RPMI8226 (cell line): ENCODE measurements around the gene ASB13.
A peak's percentile ranks its signal among the peaks of the same experiment; 100 is the strongest.

ENCODE experiments used
- DNase-seq: peaks from one replicate; pipeline ENCODE4 v3.0.0-alpha.2; 2015

ASB13 gene

DNA sequence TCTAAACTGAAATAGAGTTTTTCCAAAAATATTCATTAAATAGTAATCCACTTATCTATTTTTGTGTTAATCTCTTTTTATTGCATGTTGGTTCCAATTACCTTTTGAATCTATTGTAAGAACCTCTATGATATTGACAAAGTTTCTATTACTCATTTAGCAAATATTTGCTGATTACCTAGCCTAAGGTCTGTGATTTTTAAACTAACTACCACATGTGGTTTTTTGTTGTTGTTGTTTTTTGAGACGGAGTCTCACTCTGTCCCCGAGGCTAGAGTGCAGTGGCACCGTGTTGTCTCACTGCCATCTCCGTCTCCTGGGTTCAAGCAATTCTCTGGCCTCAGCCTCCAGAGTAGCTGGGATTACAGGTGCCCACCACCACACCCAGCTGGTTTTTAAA, 2.0 kb upstream of the ASB13 start:
- DNase-seq = no peak

DNA sequence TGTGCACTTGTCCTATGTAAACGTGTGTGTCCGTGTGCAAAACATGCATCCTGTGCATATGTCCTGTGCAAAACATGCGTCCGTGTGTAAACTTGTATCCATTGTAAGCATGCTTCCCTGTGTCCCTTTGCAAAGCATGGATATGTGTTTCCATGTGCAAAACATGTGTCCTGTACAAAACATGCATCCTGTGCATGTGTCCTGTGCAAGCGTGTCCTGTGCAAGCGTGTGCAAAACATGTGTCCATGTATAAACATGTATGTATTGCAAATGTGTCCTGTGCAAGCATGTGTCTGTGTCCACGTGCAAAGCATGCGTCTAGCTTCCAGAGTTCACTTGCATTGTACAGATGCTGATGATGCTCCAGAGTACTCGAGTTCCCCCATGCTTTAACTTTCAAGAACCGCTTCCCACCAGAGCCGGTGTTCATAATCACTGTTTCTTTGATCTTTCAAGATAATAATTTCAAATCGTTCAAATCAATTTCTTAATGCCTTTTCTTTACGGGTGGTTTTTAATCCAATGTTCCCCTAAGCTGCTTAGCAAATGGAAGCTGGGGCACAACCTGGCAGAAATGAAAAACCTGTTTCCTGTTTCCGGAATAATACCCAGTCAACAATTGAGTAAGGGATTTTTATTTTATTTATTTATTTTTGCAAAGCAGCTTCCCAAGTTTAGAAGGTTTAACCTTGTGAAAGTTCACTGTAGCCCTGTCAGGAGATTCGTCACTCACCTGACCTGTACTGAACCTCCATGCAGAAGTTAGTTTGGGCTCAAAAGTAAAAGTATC, 641 bp upstream of the ASB13 start:
- no peak for DNase-seq

DNA sequence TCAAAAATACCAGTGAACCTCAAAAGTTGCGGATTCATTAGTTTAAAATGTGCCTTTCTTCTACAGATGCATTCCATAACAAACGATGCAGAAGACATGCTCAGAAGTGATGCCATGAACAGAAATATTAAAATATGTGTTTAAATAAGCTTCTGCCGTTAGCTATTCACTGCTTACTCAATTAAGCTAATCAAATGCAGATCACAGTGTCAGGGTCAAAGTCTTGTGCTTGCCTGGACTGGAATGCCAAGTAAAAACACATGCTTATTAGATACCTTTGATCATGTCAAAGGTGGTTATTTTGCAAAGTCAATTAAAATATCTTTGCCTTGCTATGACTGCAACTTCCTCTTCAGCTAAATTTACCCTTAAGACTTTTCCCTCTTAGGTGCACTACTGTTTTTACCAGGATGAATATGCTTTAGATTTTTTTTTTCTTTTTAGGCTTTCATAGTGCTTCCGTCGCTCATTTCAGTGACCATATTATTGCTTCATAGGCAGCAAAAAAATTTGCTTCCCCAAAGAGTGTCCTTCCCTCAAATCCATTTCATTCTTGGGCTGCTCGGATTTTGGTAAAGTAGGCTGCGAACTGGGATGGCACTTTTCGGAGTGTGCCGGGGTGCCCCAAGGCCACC, 905 bp downstream of the ASB13 start:
- no peak for DNase-seq

DNA sequence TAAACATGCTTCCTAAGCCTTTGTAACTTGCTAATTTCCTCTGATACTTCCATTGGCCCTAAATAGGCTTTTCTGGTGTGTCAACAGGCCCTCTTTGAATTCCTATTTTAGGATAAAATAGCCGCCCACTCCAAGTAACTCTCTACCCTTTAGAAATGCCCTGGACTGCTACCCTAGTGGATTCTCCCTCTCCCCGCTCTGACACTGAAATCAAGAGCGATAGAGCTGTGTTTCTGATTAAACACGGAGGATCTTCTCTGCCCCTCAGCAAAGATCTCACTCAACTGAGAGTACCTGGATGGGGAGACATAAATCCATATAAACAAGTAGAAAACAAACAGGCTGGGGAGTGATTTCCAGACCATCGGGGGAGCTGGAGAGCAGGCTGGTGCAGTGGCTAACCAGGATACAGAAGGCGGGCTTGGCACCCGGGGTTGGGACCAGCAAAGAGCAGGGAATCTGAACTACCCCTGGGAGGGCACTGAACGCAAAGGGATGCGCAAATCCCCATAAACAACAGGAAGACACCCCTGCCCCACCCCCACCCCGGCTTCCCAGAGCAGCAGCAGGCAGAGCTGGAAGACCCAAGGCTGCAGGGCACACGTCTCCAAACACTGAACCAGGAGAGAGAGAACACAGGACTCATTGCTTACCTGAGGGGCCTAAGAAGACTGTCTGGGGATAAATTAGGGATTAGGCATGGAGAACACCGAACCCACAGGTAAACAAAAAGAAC, 2.5 kb downstream of the ASB13 start:
- no peak for DNase-seq

DNA sequence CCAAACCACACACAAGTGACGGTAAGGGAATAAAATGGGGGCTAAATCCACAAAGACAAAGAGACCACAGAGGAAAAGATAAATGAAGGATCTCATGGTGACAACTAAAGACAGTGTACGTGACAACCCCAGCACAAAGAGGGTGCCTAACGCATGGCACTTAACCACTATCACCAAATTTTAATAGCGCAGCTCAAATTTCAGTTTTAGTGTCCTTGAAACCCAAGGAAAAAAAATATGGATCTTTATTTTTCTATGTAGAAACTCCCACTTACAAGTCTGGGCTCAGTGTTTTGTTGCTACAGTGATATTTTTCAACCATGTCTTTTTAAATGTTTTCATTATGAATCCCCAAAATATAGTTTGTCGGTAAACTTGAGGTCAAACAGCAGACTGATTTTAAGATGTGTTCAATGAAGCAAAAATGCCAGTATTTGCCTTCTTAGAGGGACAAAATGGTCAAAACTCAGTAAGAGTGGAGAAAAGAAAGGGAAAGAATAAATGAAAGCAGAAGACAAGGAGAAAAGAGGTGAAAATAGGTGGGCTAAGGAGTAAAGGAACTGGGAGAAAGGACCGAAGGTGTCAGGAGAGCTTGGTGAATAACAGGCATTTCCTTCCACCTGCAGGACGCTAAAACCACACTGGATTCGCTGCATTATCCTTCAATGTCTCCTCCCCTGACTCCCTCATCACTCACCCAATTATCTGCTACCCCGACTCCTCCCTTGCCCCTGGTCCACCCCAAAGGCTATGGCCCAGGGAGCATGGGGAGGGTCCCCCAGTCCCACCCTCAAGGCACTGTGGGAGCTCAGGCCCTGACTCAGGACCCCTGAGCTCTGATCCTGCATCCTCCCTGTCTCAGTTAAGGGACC, 3.5 kb downstream of the ASB13 start:
- no peak for DNase-seq

DNA sequence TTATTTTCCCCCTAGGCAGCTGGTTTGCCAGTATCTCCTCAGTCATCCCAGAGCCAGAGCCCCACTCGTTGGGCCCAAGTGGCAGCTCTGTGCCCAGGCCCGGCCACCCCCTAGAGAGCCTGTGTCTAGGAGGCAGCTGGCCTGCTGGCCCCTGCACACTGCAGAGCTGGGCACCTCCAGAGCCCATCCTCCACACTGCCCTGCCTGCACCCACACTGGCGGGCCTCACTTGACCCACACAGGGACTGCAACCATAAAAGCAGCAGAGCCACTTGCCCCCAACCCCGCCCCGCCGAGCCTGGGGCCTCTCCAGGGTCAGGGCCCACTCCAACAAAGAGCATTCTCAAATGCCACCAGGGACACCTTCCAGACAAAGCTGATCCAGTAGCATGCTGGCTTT, 5.4 kb downstream of the ASB13 start:
- DNase-seq = no peak

DNA sequence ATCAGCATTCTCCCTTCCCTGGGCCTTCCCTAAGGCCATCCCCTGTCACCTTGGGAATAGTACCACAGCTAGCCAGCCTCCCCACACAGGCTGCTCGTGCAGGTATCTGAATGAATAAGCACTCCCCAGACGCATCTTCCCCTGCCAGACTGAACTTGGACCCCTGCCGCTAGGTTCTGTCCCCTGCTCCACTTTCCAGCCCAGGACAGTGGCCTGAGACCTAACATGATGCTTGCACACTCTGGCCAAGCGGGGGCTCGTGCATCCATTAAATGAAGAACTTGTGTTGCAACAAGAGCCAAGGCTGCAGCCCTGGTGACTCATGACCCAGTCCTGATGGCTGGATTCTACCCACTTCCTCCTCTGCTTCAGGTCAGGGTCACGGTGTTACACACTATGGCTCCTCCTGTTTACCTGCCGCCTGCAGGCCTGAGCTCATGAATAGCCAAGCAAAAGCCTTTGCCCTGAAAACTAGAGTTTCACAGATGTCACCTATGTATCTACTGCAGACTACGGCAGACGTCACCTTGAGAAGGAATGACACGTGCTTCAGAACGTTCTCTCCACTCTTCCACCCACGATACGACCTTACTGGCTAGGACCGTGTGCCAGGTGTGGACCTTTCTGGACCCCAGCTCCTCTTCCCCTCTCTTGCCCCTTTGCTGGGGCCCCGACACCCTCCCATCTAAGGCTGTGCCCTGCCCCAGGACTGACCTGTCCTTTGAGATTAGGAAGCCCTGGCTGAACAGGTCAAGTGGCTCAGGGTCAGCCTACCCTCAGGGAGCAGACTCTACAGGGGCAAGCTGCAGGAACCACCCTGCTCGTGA, 6.5 kb downstream of the ASB13 start:
- DNase-seq = peak; percentile 51

DNA sequence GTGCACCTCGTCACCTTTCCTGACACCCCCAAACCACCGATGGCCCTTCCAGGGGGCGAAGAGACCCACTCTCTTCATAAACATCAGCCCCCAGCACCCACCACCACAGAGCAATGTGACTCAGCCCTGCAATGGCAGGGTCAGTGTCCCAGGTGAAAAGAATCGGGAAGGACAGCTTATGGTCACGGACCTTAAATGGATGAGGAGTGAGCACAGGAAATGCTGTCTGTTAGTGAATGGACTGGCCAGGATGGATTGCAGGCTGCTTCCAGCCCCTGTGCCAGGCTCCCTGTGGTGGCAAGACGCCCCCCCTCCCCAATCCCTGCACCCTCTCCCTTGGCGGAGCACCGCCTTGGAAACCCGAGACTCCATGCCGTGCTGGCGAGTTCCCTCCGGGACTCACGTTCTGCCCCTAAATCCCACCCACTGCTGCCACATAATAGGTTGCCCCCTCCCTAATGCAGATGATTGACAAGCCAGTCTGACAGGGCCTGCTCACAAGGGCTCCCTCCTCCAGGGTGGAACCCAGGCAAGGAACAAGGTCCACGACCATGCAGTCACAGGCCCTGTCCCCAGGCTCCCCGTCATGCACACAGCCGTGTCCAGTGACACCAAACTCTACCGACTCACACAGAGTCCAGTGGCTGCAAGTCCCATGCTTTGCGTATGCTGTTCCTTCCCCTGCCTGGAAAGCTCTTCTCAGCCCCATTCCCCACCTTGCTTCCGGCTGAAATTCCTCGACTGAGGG, 7.3 kb downstream of the ASB13 start:
- DNase-seq = no peak

DNA sequence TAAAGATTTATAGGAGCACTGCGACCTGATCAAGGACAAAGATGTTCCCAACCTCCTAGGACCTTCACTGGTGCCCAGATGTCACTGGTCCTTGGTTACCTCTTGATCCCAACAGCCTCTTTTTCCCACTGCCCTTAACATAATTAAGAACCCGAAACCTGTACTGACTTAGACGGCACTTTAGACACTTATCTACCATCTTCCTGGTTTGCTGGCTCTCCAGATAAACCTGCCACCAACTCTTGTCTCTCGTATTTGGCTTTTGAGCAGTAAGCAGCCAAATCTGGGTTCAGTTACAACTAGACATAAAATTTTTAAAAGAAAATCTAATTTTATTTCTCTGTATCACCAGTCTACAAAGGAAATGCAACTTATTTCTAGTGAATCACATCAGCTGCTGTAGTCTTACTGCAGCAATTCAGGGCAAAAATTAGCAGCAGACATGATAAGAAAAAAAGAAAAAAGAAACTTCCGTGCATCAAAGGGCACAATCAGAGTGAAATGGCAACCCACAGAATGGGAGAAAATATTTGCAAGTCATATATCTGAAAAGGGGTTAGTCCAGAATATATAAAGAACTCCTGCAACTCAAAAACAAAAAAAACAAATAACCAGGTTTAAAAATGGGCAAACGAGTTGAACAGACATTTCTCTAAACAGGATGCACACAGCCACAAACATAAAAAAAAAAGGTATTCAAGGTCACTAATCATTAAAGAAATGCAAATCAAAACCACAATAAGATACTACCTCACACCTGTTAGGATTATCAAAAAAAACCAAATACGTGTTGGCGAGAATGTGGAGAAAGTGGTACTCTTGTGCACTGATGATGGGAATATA, 9.4 kb downstream of the ASB13 start:
- no peak for DNase-seq

DNA sequence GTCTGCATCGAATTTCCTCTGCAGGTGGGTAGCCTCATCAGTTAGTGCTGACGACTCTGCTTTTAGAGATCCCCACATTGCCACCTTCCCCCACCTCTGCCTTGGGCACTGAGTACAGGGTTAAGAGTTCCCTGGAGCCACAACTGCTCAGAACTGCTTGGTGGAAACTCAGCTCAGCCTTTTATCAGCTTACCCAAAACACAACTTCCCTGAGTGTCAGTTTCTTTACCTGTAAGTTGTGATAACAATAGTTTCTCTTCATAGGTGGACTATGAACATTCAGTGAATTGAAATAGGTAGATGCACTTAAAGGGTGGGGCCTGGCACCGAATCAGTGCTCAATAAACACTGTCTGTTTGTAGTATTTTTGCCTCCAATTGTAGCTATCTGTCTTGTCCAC, 11.3 kb downstream of the ASB13 start:
- DNase-seq = peak; percentile 95

DNA sequence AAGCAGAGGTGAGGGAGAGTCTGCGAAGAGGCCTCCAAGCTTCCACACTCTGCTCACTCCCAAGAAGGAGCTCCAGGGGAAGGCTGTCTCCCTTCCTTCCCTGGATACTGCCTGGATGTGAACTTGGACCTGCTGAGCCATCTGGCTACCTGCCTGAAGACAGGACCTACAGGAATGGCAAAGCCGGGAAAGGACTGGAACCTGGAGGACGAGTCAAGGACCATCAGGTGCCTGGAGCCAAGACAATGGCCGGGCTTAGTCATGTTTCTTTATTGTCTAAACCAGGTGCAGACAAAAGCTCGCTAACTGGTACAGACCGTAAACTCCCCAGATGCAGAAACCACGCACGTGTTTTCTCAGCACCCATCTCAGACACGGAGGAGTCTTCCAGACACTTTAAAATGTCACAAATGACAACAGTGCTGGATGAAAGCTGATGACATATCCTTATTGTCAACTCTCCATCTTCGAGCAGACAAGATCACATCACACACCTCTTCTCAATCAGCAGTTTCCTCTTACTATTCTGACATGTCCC, 12.1 kb downstream of the ASB13 start:
- DNase-seq = peak; percentile 69

DNA sequence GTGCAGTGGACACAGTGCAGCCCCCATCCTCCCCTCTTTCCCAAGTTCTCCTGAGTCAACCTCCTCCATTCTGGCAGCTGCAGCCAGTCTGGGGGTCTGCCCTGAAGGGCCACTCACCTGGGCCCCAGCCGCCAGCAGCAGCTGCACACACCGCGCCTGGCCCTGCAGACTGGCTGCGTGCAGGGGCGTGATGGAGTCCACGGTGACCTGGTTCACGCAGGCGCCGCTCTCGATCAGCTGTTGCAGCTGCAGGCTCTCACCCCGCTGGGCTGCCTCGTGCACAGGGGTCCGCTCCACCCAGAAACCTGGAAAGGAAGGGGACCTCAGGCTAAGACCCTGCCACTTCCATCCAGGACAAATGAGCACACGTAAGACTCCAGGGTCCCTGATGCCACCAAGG, 13.6 kb downstream of the ASB13 start:
- no peak for DNase-seq

DNA sequence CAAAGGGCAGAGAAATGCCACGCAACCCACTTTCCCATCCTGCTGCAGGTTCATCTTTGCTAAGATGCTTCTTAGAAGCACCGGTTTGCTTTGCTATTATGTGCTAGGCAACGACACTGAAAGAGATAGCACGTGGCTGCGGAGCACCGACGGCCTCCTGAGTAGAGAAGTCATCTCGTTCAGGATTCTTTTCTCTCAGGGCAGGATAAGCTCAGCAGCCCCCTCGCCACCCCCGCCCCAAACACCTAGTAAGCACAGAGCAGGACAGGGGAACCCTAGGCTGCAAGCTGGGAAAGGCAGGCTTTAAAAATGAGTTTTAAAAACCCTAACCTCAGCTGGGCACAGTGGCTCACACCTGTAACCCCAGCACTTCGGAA, 15.0 kb downstream of the ASB13 start:
- no peak for DNase-seq

DNA sequence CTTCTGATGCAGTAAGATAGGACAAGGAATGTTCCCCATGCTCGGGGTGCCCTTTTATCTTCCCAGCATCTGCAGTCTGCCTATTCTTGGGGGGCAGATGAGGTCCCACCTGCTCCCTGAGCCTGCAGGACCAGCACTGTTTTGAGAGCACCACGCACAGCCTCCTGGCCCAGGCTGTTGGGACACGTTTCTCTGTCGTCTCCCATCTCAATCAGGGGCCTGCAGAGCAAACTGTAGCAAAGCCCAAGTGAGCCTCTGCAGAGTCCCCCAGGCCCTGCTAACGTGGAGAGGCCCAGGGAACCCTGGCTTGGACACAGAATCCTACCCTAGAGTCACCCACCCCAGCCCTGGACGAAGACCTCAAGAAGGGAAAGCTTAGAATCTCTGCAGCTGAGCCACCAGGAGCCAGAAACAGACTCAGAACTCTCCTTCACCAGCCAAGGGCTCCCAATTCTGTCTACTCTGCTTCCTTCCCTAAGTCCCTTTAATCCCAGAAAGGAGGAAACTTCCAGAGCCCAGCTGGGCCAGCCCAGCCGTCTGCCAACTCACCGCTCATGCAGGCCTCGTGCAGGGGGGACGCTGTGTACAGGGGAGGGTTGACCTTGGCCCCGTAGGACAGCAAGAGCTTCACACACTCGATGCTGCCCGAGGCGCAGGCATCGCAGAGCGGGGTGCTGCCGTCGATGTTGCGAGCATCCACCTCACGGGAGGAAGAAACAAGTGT, 15.6 kb downstream of the ASB13 start:
- no peak for DNase-seq

DNA sequence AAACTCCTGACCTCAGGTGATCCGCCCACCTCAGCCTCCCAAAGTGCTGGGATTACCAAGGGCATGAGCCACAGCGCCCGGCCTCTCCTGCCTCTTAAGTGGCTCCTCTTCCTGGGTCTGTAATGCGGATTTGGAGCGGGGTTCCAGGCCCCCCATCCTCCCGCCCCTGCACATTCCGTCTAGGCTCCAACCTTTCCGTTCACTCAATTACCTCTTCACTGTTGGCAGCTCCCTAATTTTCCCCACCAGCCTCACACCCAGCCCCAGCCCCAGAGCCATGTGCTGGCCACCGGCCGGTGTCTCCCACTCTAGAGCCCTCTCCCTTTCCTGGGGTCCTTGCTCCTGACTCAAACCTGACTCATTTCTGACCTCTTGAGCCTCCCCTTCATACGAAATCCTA, 16.6 kb downstream of the ASB13 start:
- no peak for DNase-seq

DNA sequence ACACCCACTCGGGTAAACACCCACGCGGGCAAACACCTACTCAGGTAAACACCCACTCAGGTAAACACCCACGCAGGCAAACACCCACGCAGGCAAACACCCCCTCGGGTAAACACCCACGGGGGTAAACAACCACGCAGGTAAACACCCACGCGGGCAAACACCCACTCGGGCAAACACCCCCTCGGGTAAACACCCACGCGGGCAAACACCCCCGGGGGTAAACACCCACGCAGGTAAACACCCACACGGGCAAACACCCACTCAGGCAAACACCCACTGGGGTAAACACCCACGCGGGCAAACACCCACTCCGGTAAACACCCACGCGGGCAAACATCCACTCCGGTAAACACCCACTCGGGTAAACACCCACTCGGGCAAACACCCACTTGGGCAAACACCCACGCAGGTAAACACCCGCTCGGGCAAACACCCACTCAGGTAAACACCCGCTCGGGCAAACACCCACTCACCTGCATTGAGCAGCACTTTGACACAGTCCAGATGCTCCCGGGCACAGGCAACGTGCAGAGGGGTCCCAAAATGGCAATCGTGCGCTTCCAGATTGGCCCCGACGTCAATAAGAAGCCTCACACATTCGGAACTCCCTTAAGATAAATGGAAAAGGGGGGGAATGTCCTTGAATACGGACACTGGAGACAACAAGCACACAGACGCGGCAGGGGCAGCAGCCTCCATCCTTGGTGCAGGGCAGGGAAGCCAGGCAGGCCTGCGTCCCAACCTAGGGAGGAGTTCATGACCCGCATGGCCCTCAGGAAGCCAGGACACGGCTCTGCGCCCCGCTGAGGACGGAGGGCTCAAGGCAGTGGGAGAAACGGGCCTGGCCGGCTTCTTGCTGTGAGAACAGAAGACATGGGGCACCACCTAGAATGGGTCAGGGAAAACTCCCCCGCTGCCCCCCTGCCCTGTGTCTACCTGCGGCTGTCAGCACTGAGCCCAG, 17.6 kb downstream of the ASB13 start:
- DNase-seq = peak; percentile 33

DNA sequence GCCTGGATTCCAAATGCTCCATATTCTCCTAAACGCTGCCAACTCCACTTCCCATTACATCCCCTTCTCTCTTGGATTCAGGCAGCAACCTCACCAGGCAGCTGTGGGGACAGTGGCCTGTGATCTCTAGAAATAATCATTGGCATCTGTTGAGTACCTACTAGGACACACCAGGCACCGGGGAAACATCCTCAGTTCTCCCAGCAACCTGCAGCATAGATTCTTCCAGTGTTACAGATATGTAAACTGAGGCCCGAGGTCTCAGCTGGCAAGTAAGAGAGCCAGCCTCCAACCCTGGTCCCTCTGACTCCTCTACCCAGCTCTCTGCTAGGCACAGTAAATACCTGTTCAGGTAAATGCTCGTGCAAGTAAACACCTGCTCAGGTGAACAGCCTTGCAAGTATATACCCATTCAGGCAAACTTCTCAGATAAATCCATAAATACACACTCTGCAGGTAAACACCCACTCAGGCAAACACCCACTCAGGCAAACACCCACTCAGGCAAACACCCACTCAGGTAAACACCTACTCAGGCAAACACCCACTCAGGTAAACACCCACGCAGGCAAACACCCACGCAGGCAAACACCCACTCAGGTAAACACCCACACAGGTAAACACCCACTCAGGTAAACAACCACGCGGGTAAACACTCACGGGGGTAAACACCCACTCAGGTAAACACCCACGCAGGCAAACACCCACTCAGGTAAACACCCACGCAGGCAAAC, 18.7 kb downstream of the ASB13 start:
- no peak for DNase-seq
